HepG2 (cell line): Measurements from ENCODE around the gene OSBP. TPM values are rescaled to one million over a fixed set of nuclear protein-coding genes. Genes with fewer than 3 reads are reported as not detected.

ENCODE experiments used
- ATAC-seq: fragments of 200-7000 bp; cut with Tn5 transposase; 3 replicates; pipeline ENCODE4 v1.9.1; 2020; ENCODE audit warnings: mild to moderate bottlenecking, moderate library complexity
- BruUV-seq: library from RNA; stranded (reverse); fragments of 400-500 nt; replicated peaks from 2 replicates; lab custom pipeline; 2021; lab: Mats Ljungman, UMichigan
- CTCF ChIA-PET: fragments of 300-600 bp; formaldehyde crosslinking; extraction: SDS; loops from one replicate; lab custom pipeline; 2021; ENCODE audit warnings: low total read pairs, inconsistent platforms, low intra/inter-chr PET ratio; lab: Yijun Ruan, JAX
- POLR2A ChIA-PET: fragments of 350-600 bp; sonication (Branson Sonifier 250); formaldehyde crosslinking; loops from one replicate; lab custom pipeline; 2020; ENCODE audit warnings: antibody characterized with exemption, inconsistent platforms; lab: Yijun Ruan, JAX
- DNase-seq: peaks from one replicate; pipeline ENCODE4 v3.0.0-alpha.2; 2015; ENCODE audit warnings: low spot score
- FAIRE-seq: peaks from 3 replicates; lab custom pipeline; 2011; peaks lifted over from hg19 to GRCh38; lab: Jason Lieb, UNC
- H2AFZ ChIP-seq: one replicate; pipeline ENCODE4 v1.6.1; 2011; ENCODE audit warnings: low read length, inconsistent platforms
- H3K27ac ChIP-seq: fragments of 300-600 bp; 3 replicates; pipeline ENCODE4 v1.8.0; 2011; ENCODE audit warnings: mixed run types, mild to moderate bottlenecking, mixed read lengths, low read length, inconsistent platforms; ENCODE audit not compliant: insufficient read depth; ENCODE audit errors: extremely low read length
- H3K27me3 ChIP-seq, 2 experiments: fragments of 200-600 bp in 1 of 2; 2 replicates in 1 of 2; 3 replicates in 1 of 2; pipeline versions ENCODE4 v1.6.0 to v1.8.0; 2011; ENCODE audit warnings: low read length in 2 of 2, mild to moderate bottlenecking in 2 of 2, moderate library complexity in 2 of 2, inconsistent platforms in 1 of 2; ENCODE audit not compliant: insufficient read depth in 2 of 2, control insufficient read depth in 1 of 2
- H3K36me3 ChIP-seq, 2 experiments: fragments of 200-600 bp in 1 of 2; replicated peaks in 1 of 2; 2 replicates in 1 of 2; 3 replicates in 1 of 2; pipeline versions ENCODE4 v1.5.1 to v1.8.0; 2011; ENCODE audit warnings: low read length in 2 of 2, inconsistent platforms in 1 of 2; ENCODE audit not compliant: insufficient read depth in 2 of 2, control insufficient read depth in 1 of 2
- H3K4me1 ChIP-seq: 2 replicates; pipeline ENCODE4 v1.5.1; 2012; ENCODE audit warnings: low read length, inconsistent platforms; ENCODE audit not compliant: insufficient read depth
- H3K4me2 ChIP-seq: 2 replicates; pipeline ENCODE4 v1.6.0; 2011; ENCODE audit warnings: low read depth, low read length, inconsistent platforms
- H3K4me3 ChIP-seq, 3 experiments: fragments of 200-600 bp in 1 of 3; sonication (generic), shearing (Covaris generic) in 1 of 3; replicated peaks in 1 of 3; 2 replicates each; pipeline ENCODE4 v1.5.1; 2011 to 2016; ENCODE audit warnings: low read length in 3 of 3, inconsistent platforms in 2 of 3, low read depth in 2 of 3, mild to moderate bottlenecking in 2 of 3, control low read depth in 1 of 3, mixed read lengths in 1 of 3; ENCODE audit not compliant: insufficient read depth in 1 of 3
- H3K79me2 ChIP-seq: one replicate; pipeline ENCODE4 v1.6.1; 2011; ENCODE audit warnings: low read length, inconsistent platforms; ENCODE audit not compliant: insufficient read depth
- H3K9ac ChIP-seq: 2 replicates; pipeline ENCODE4 v1.6.0; 2011; ENCODE audit warnings: mild to moderate bottlenecking, low read depth, low read length, inconsistent platforms; ENCODE audit not compliant: insufficient read depth
- H3K9me3 ChIP-seq: 2 replicates; pipeline ENCODE4 v1.5.1; 2012; ENCODE audit warnings: mild to moderate bottlenecking, low read length
- H4K20me1 ChIP-seq: 2 replicates; pipeline ENCODE4 v1.6.0; 2011; ENCODE audit warnings: inconsistent platforms, mild to moderate bottlenecking, low read length, moderate library complexity; ENCODE audit not compliant: insufficient read depth
- DR1 ChIP-seq: sonication (generic); formaldehyde crosslinking; IDR thresholded peaks from 2 replicates; pipeline ENCODE4 v1.8.0; 2021; ENCODE audit warnings: mild to moderate bottlenecking, missing genetic modification reagents, inconsistent platforms
- HDAC6 ChIP-seq: fragments of 200-600 bp; sonication (generic); IDR thresholded peaks from 2 replicates; pipeline ENCODE4 v1.7.0; 2017; ENCODE audit warnings: mild to moderate bottlenecking, antibody characterized with exemption, low read length, low read depth
- MYNN ChIP-seq: sonication (generic); formaldehyde crosslinking; IDR thresholded peaks from 2 replicates; pipeline ENCODE4 v1.4.0; 2020; ENCODE audit warnings: mild to moderate bottlenecking, low read depth, missing genetic modification reagents
- NPAS2 ChIP-seq: sonication (generic); formaldehyde crosslinking; IDR thresholded peaks from 2 replicates; pipeline ENCODE4 v1.8.0; 2022; ENCODE audit warnings: mild to moderate bottlenecking, missing genetic modification reagents, borderline replicate concordance
- ZNF256 ChIP-seq: sonication (generic); formaldehyde crosslinking; conservative IDR thresholded peaks from 2 replicates; pipeline ENCODE4 v1.4.0; 2020; ENCODE audit warnings: missing genetic modification reagents
- WGBS: methylation state at CpG from one replicate; pipeline ENCODE4 v1.1.6; 2017; ENCODE audit warnings: low lambda C conversion rate; 5-methylcytosine and 5-hydroxymethylcytosine counted together
- in situ Hi-C: cut with HindIII; loops from 2 replicates; pipeline ENCODE4 v1.10.0; 2017; ENCODE audit warnings: low pct_unique_long_range_greater_than_20kb; ENCODE audit not compliant: extremely low pct_ligation_motif_present
- intact Hi-C: fragments of 100-400 bp; cut with micrococcal nuclease; formaldehyde crosslinking; loops from one replicate; pipeline ENCODE4 v1.10.0; 2022; ENCODE audit not compliant: unreplicated experiment
- polyA plus RNA-seq, 8 experiments: library from polyadenylated mRNA; depleted of rRNA in 3 of 8; stranded (reverse) in 7 of 8; unstranded in 1 of 8; fragments of >200 nt; fragmentation: Illumina TruSeq in 4 of 8; extraction: Trizol in 4 of 8; gene quantifications; 2 replicates each; pipeline versions ENCODE4 v1.2.1 to v1.2.3, GENCODE V29; 2011 to 2016; ENCODE audit warnings: low read depth in 4 of 8, missing spikeins in 1 of 8, mixed read lengths in 1 of 8; ENCODE audit not compliant: insufficient read depth in 1 of 8
- total RNA-seq, 5 experiments: library from RNA; depleted of rRNA; stranded (reverse); fragments of >200 nt; fragmentation: Illumina TruSeq; extraction: Trizol; gene quantifications; 2 replicates each; pipeline ENCODE4 v1.2.3, GENCODE V29; 2016; ENCODE audit warnings: low read depth in 1 of 5
- TF ChIP-seq, protein P1 (sequence below): sonication (generic); formaldehyde crosslinking; IDR thresholded peaks from 2 replicates; pipeline ENCODE4 v1.8.1; 2023; ENCODE audit warnings: mild to moderate bottlenecking, moderate library complexity, missing genetic modification reagents

Gene OSBP
- total and polyA plus RNA-seq, 2 of the 13 experiments (the other 11 are each of a cell fraction or from before 2014, with no cell fraction given), result 12.1 to 13.5 TPM

DNA sequence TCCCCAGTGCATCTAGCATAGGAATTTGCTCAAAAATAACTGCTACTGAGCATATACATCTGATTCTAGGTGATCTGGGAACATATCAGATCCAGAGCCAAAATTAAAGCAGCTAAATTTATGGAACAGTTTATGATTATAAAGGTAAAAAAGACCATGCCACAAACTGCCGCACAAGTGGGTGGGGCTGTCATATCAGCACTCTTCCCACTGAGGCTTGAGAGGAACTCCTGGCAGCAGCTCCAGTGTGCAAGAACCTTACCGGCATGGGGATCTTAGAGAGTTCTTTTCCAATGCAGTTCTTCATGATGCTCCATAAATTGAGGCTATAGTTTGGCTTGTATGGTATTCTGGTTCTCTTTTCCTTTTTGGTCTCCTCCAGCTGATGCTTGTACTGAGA lies 15.3 kb downstream of the OSBP start:
- FAIRE-seq, result no peak
- Histone ChIP-seq H3K9me3 (no peaks in the 10 kb centered on the region), H3K4me3 (no peak overlapping the region), H3K27ac (no peak overlapping the region), H3K79me2 (no peaks in the 10 kb centered on the region), H2AFZ (no peak overlapping the region), H3K4me1 (no peaks in the 10 kb centered on the region), H4K20me1 (no peaks in the 10 kb centered on the region), H3K27me3 (no peaks in the 10 kb centered on the region), H3K36me3 (peaks cover 32 to 81% of the 10 kb centered on the region in 2 experiments), H3K4me2 (no peak overlapping the region), H3K9ac (no peak overlapping the region)
- no peak for DNase-seq
- in situ Hi-C loops, result no loop called here
- no peak for ATAC-seq
- WGBS, result 100% methylated on average over 2 of the region's 2 CpGs
- ChIA-PET POLR2A (no interaction called here), CTCF (no interaction called here)
- TSS peak; percentile 12 for BruUV-seq
- intact Hi-C loops, result no loop called here
- TF ChIP-seq DR1 (CRISPR knock-in tag) (no peak), MYNN (CRISPR knock-in tag) (no peak)
- TF ChIP-seq, protein P1, sequence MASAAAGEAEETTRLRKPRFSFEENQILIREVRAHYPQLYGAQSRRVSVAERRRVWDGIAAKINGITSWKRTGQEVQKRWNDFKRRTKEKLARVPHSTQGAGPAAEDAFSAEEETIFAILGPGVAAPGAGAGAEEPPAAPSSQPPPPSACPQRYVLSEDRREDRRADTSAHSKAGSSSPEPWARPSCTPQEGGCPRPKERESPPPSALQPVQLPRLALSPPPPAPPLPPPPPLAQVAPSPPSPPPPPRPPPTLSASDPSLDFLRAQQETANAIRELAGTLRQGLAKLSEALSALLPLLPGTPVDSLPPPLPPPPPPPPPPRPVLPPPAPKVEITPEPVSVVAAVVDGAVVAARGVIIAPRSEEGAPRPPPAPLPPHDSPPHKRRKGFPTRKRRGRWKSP (CRISPR knock-in tag), result no peak

DNA sequence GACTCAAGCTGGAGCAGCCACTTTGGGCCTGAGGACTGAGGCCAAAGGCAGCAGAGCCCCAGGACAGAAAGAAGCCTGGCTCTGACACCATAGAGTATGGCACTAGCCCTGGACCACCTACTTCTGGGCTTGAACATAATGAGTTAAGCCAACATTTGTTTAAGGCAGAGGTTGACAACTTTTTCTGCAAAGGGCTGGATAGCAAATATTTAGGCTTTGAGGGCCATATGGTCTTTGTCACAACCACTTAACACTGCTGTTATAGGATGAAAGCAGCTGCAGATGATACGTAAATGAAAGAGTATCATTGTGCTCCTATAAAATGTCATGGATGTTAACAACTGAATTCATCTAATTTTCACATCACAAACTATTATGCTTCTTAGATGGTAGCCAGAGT lies 16.6 kb downstream of the OSBP start:
- Histone ChIP-seq H3K9me3 (no peaks in the 10 kb centered on the region), H3K79me2 (no peaks in the 10 kb centered on the region), H3K27ac (no peak overlapping the region), H3K4me3 (no peak overlapping the region), H3K4me1 (no peaks in the 10 kb centered on the region), H3K9ac (no peak overlapping the region), H4K20me1 (no peaks in the 10 kb centered on the region), H2AFZ (no peak overlapping the region), H3K27me3 (no peaks in the 10 kb centered on the region), H3K4me2 (no peak overlapping the region), H3K36me3 (peaks cover 35 to 92% of the 10 kb centered on the region in 2 experiments)
- ChIA-PET CTCF (no interaction called here), POLR2A (no interaction called here)
- FAIRE-seq (no peak), DNase-seq (no peak), ATAC-seq (no peak)
- no TSS peak for BruUV-seq
- WGBS, result 95% methylated on average over 1 of the region's 1 CpG
- TF ChIP-seq NPAS2 (CRISPR knock-in tag) (no peak), ZNF256 (no peak), HDAC6 (no peak)
- intact Hi-C loops, result no loop called here
- in situ Hi-C loops, result no loop called here
